GM18867 (cell line): ENCODE data around the gene DLST.

Source experiments
- ATAC-seq: cut with Tn5 transposase; IDR thresholded peaks from one replicate; pipeline ENCODE4 v1.9.1; 2021; ENCODE audit warnings: mild to moderate bottlenecking, moderate library complexity; ENCODE audit not compliant: unreplicated experiment

The DLST gene

GRCh38 chr14:74892745-74893144 lies 11.0 kb downstream of the DLST start:
- ATAC-seq: no peak

- ATAC-seq: peak; percentile 61
Observed at GRCh38 chr14:74893614-74894091, 11.9 kb downstream of the DLST start.

- ATAC-seq: no peak
Observed at GRCh38 chr14:74896400-74896799, 14.7 kb downstream of the DLST start.

- no peak for ATAC-seq
Observed at GRCh38 chr14:74897642-74898041, 15.9 kb downstream of the DLST start.

- no peak for ATAC-seq
Observed at GRCh38 chr14:74898083-74898482, 16.4 kb downstream of the DLST start.

- no peak for ATAC-seq
Observed at GRCh38 chr14:74898694-74899093, 17.0 kb downstream of the DLST start.

GRCh38 chr14:74902941-74903705 lies 21.4 kb downstream of the DLST start:
- ATAC-seq: no peak

GRCh38 chr14:74904635-74905503 lies 23.2 kb downstream of the DLST start:
- ATAC-seq: no peak

- no peak for ATAC-seq
Observed at GRCh38 chr14:74905595-74906142, 24.0 kb downstream of the DLST start.

- ATAC-seq: no peak
Observed at GRCh38 chr14:74906925-74907521, 25.3 kb downstream of the DLST start.

GRCh38 chr14:74907744-74908143 lies 26.0 kb downstream of the DLST start:
- no peak for ATAC-seq

GRCh38 chr14:74908861-74909341 lies 27.2 kb downstream of the DLST start:
- ATAC-seq: no peak

- ATAC-seq: no peak
Observed at GRCh38 chr14:74909501-74909900, 27.8 kb downstream of the DLST start.

- ATAC-seq: no peak
Observed at GRCh38 chr14:74909911-74910310, 28.2 kb downstream of the DLST start.

- ATAC-seq: no peak
Observed at GRCh38 chr14:74910556-74910955, 28.8 kb downstream of the DLST start.

- no peak for ATAC-seq
Observed at GRCh38 chr14:74911221-74911620, 29.5 kb downstream of the DLST start.

- no peak for ATAC-seq
Observed at GRCh38 chr14:74911704-74912103, 30.0 kb downstream of the DLST start.

- no peak for ATAC-seq
Observed at GRCh38 chr14:74912111-74912510, 30.4 kb downstream of the DLST start.

- ATAC-seq: no peak
Observed at GRCh38 chr14:74912801-74913200, 31.1 kb downstream of the DLST start.

- ATAC-seq: no peak
Observed at GRCh38 chr14:74913393-74913910, 31.7 kb downstream of the DLST start.
